LNCAP (cell line): ENCODE measurements around the gene SETBP1.

ENCODE experiments used
- CTCF ChIP-seq: fragments of 450-650 bp; IDR thresholded peaks from 2 replicates; pipeline ENCODE4 v1.5.1; 2017; ENCODE audit warnings: mild to moderate bottlenecking

The SETBP1 gene

GRCh38 chr18:44852818-44853217 is 172.1 kb downstream of the SETBP1 start:
- TF ChIP-seq CTCF: no peak

- no peak for TF ChIP-seq CTCF
Observed at GRCh38 chr18:44853430-44853829, 172.7 kb downstream of the SETBP1 start.

GRCh38 chr18:44855681-44856080 is 175.0 kb downstream of the SETBP1 start:
- TF ChIP-seq CTCF: no peak

GRCh38 chr18:44856157-44856556 is 175.5 kb downstream of the SETBP1 start:
- TF ChIP-seq CTCF: no peak

GRCh38 chr18:44857081-44857480 is 176.4 kb downstream of the SETBP1 start:
- no peak for TF ChIP-seq CTCF

GRCh38 chr18:44857744-44858491 is 177.2 kb downstream of the SETBP1 start:
- no peak for TF ChIP-seq CTCF

- TF ChIP-seq CTCF: no peak
Observed at GRCh38 chr18:44859263-44859662, 178.6 kb downstream of the SETBP1 start.
